Uterus (tissue), 4 donors: ENCODE measurements around the gene NDC1. TPM values are rescaled to one million over a fixed set of nuclear protein-coding genes. Genes with fewer than 3 reads are reported as not detected.

Experiments used
- DNase-seq, 2 donors: peaks; one replicate each; pipeline ENCODE4 v3.0.0-alpha.2; 2019 to 2020
- H3K27ac ChIP-seq, 2 donors: fragments of 200-600 bp; sonication (generic); 1 replicate in 1 of 2; 2 replicates in 1 of 2; pipeline ENCODE4 v1.5.1; 2016 to 2018
- H3K27me3 ChIP-seq, 2 donors: fragments of 200-600 bp; sonication (generic); one replicate each; pipeline ENCODE4 v1.5.1; 2018 to 2019; ENCODE audit warnings: control low read depth in 1 of 2
- H3K36me3 ChIP-seq, 2 donors: fragments of 200-600 bp; sonication (generic); one replicate each; pipeline ENCODE4 v1.5.1; 2019; ENCODE audit warnings: control low read depth in 1 of 2
- H3K4me1 ChIP-seq, 2 donors: fragments of 200-600 bp; sonication (generic); one replicate each; pipeline ENCODE4 v1.5.1; 2018 to 2019; ENCODE audit warnings: control low read depth in 1 of 2
- H3K4me3 ChIP-seq, 2 donors: fragments of 200-600 bp; sonication (generic); 1 replicate in 1 of 2; 2 replicates in 1 of 2; pipeline ENCODE4 v1.5.1; 2018 to 2019; ENCODE audit warnings: mild to moderate bottlenecking in 1 of 2
- H3K9me3 ChIP-seq, 2 donors: fragments of 200-600 bp; sonication (generic); one replicate each; pipeline ENCODE4 v1.5.1; 2019; ENCODE audit warnings: control low read depth in 1 of 2
- CTCF ChIP-seq, 4 experiments: fragments of 200-600 bp in 2 of 4; fragments of 450-650 bp in 2 of 4; sonication (generic) in 2 of 4; IDR thresholded peaks; one replicate each; pipeline ENCODE4 v1.5.1; 2016 to 2019; ENCODE audit warnings: antibody characterized with exemption in 4 of 4, mild to moderate bottlenecking in 2 of 4, moderate library complexity in 1 of 4
- POLR2A ChIP-seq, 2 donors: fragments of 450-650 bp; IDR thresholded peaks; one replicate each; pipeline ENCODE4 v1.6.1; 2016; ENCODE audit warnings: antibody characterized with exemption in 2 of 2, mild to moderate bottlenecking in 1 of 2, moderate library complexity in 1 of 2
- intact Hi-C: fragments of 100-400 bp; cut with DNase I; formaldehyde crosslinking; loops from one replicate; pipeline ENCODE4 v1.15.1; 2023; ENCODE audit warnings: low total_unique reads
- total RNA-seq, 4 donors: library from RNA; depleted of rRNA in 3 of 4; stranded (reverse); fragments of >200 nt in 3 of 4; gene quantifications; one replicate each; pipeline versions ENCODE4 v1.1.0 to v1.2.4, GENCODE V29; 2014 to 2023
- donor health status: DM: yes; HTN: yes; CAD: no.

The NDC1 gene
- total RNA-seq, 4 donors from 2014 or later, result 6.1 to 41.8 (median 16.8) TPM

GRCh38 chr1:53851571-53852285 is 13.6 kb upstream of the NDC1 start:
- DNase-seq, result no peak
- Histone ChIP-seq H3K36me3 (no peaks in the 10 kb centered on the region), H3K4me3 (no peak overlapping the region), H3K27ac (no peak overlapping the region), H3K4me1 (no peaks in the 10 kb centered on the region), H3K27me3 (no peaks in the 10 kb centered on the region), H3K9me3 (no peaks in the 10 kb centered on the region)
- intact Hi-C loops, result no loop called here
- TF ChIP-seq POLR2A (IDR thresholded peaks at IDR 0.05), result no peak
- no peak for TF ChIP-seq CTCF (IDR thresholded peaks at IDR 0.05)

- intact Hi-C loops, result no loop called here
- TF ChIP-seq POLR2A (IDR thresholded peaks at IDR 0.05) (no peak), CTCF (IDR thresholded peaks at IDR 0.05) (no peak)
- no peak for DNase-seq
- H3K36me3 ChIP-seq, result no peaks in the 10 kb centered on the region
- no peak overlapping the region for H3K27ac ChIP-seq
- H3K27me3 ChIP-seq, result no peaks in the 10 kb centered on the region
- no peak overlapping the region for H3K4me3 ChIP-seq
- H3K9me3 ChIP-seq, result no peaks in the 10 kb centered on the region
- no peaks in the 10 kb centered on the region for H3K4me1 ChIP-seq
Measured at GRCh38 chr1:53850082-53850673, 12.1 kb upstream of the NDC1 start.

- Histone ChIP-seq H3K36me3 (no peaks in the 10 kb centered on the region), H3K9me3 (no peaks in the 10 kb centered on the region), H3K4me3 (no peak overlapping the region), H3K27me3 (no peaks in the 10 kb centered on the region), H3K4me1 (no peaks in the 10 kb centered on the region), H3K27ac (no peak overlapping the region)
- DNase-seq, result no peak
- TF ChIP-seq CTCF (IDR thresholded peaks at IDR 0.05) (no peak), POLR2A (IDR thresholded peaks at IDR 0.05) (no peak)
- intact Hi-C loops, result no loop called here
Measured at GRCh38 chr1:53847980-53848379, 9.9 kb upstream of the NDC1 start.

- no peak for DNase-seq
- Histone ChIP-seq H3K9me3 (peaks cover 0 to 5% of the 10 kb centered on the region in 2 donors), H3K36me3 (no peaks in the 10 kb centered on the region), H3K27me3 (no peaks in the 10 kb centered on the region), H3K4me3 (no peak overlapping the region), H3K27ac (no peak overlapping the region), H3K4me1 (no peaks in the 10 kb centered on the region)
- no peak for TF ChIP-seq POLR2A (IDR thresholded peaks at IDR 0.05)
- no peak for TF ChIP-seq CTCF (IDR thresholded peaks at IDR 0.05)
- intact Hi-C loops, result no loop called here
Measured at GRCh38 chr1:53842347-53842746, 4.3 kb upstream of the NDC1 start.

GRCh38 chr1:53838654-53838974 is 518 bp upstream of the NDC1 start:
- H3K36me3 ChIP-seq, result no peaks in the 10 kb centered on the region
- TF ChIP-seq POLR2A (IDR thresholded peaks at IDR 0.05) (no peak), CTCF (IDR thresholded peaks at IDR 0.05) (no peak)
- no peaks in the 10 kb centered on the region for H3K4me1 ChIP-seq
- intact Hi-C loops, result no loop called here
- peak overlapping the region; percentile 87 to 91 for H3K27ac ChIP-seq
- H3K9me3 ChIP-seq, result peaks cover 0 to 5% of the 10 kb centered on the region in 2 donors
- no peak for DNase-seq
- H3K4me3 ChIP-seq, result peak overlapping the region; percentile 53 to 97
- no peaks in the 10 kb centered on the region for H3K27me3 ChIP-seq
